Trophoblast cell (in vitro differentiated cells and primary cell): ENCODE results near the gene ATF7IP2.
A peak's percentile ranks its signal among the peaks of the same experiment; 100 is the strongest.

Experiments used
- DNase-seq, 2 donors: peaks; one replicate each; pipeline ENCODE4 v3.0.0-alpha.2; 2016
- H2AFZ ChIP-seq: 2 replicates; pipeline ENCODE4 v1.6.1; 2013; ENCODE audit warnings: low read length, moderate library complexity, mild to moderate bottlenecking; ENCODE audit not compliant: insufficient read depth, poor library complexity
- H2AK5ac ChIP-seq: 2 replicates; pipeline ENCODE4 v1.6.1; 2013; ENCODE audit warnings: mild to moderate bottlenecking, low read length
- H2BK120ac ChIP-seq: 2 replicates; pipeline ENCODE4 v1.6.1; 2013; ENCODE audit warnings: low read length, mild to moderate bottlenecking, moderate library complexity; ENCODE audit not compliant: insufficient read depth, poor library complexity
- H2BK12ac ChIP-seq: 2 replicates; pipeline ENCODE4 v1.6.1; 2013; ENCODE audit warnings: mild to moderate bottlenecking, low read length, moderate library complexity
- H2BK5ac ChIP-seq: 2 replicates; pipeline ENCODE4 v1.6.1; 2013; ENCODE audit warnings: low read length, low read depth, moderate library complexity, mild to moderate bottlenecking; ENCODE audit not compliant: poor library complexity
- H3K14ac ChIP-seq: 2 replicates; pipeline ENCODE4 v1.6.1; 2013; ENCODE audit warnings: mild to moderate bottlenecking, low read length
- H3K18ac ChIP-seq: 2 replicates; pipeline ENCODE4 v1.6.1; 2013; ENCODE audit warnings: mild to moderate bottlenecking, low read length
- H3K23ac ChIP-seq: 2 replicates; pipeline ENCODE4 v1.6.1; 2013; ENCODE audit warnings: low read length
- H3K27ac ChIP-seq: 2 replicates; pipeline ENCODE4 v1.5.1; 2013; ENCODE audit warnings: low read depth, mild to moderate bottlenecking, inconsistent platforms, low read length, moderate library complexity
- H3K27me3 ChIP-seq: 2 replicates; pipeline ENCODE4 v1.6.1; 2013; ENCODE audit warnings: inconsistent platforms, mild to moderate bottlenecking, low read length, moderate library complexity; ENCODE audit not compliant: insufficient read depth
- H3K36me3 ChIP-seq, 2 experiments: 1 replicate in 1 of 2; 2 replicates in 1 of 2; pipeline ENCODE4 v1.6.1; 2013; ENCODE audit warnings: low read length in 2 of 2, mild to moderate bottlenecking in 2 of 2, moderate library complexity in 1 of 2; ENCODE audit not compliant: insufficient read depth in 2 of 2, control insufficient read depth in 1 of 2
- H3K4ac ChIP-seq: 2 replicates; pipeline ENCODE4 v1.6.1; 2013; ENCODE audit warnings: low read depth, mild to moderate bottlenecking, low read length, moderate library complexity
- H3K4me1 ChIP-seq, 2 experiments: 1 replicate in 1 of 2; 2 replicates in 1 of 2; pipeline ENCODE4 v1.6.1; 2013; ENCODE audit warnings: low read length in 2 of 2, mild to moderate bottlenecking in 2 of 2, moderate library complexity in 1 of 2; ENCODE audit not compliant: insufficient read depth in 2 of 2, control insufficient read depth in 1 of 2
- H3K4me2 ChIP-seq: 2 replicates; pipeline ENCODE4 v1.6.1; 2013; ENCODE audit warnings: inconsistent platforms, mild to moderate bottlenecking, low read length, moderate library complexity
- H3K4me3 ChIP-seq: 2 replicates; pipeline ENCODE4 v1.5.1; 2013; ENCODE audit warnings: mild to moderate bottlenecking, low read depth, low read length, inconsistent platforms
- H3K79me1 ChIP-seq: one replicate; pipeline ENCODE4 v1.6.1; 2013; ENCODE audit warnings: low read length
- H3K79me2 ChIP-seq: 2 replicates; pipeline ENCODE4 v1.6.1; 2013; ENCODE audit warnings: low read length, mild to moderate bottlenecking; ENCODE audit not compliant: control insufficient read depth, insufficient read depth, poor library complexity
- H3K9ac ChIP-seq: 2 replicates; pipeline ENCODE4 v1.6.1; 2013; ENCODE audit warnings: mild to moderate bottlenecking, low read length
- H3K9me3 ChIP-seq: 2 replicates; pipeline ENCODE4 v1.6.1; 2013; ENCODE audit warnings: low read depth, mild to moderate bottlenecking, control low read depth, inconsistent platforms, low read length; ENCODE audit not compliant: insufficient read depth
- H4K12ac ChIP-seq: 2 replicates; pipeline ENCODE4 v1.6.1; 2013; ENCODE audit warnings: low read depth, mild to moderate bottlenecking, low read length, moderate library complexity
- H4K8ac ChIP-seq: 2 replicates; pipeline ENCODE4 v1.6.1; 2013; ENCODE audit warnings: low read depth, mild to moderate bottlenecking, low read length, moderate library complexity
- H4K91ac ChIP-seq: one replicate; pipeline ENCODE4 v1.6.1; 2013; ENCODE audit warnings: low read depth, mild to moderate bottlenecking, low read length, moderate library complexity
- WGBS: extraction: QIAGEN DNeasy Blood & Tissue Kit; methylation state at CpG from one replicate; pipeline ENCODE4 v1.1.7; 2013; ENCODE audit warnings: missing lambda C conversion rate; ENCODE audit not compliant: insufficient read length, insufficient coverage; ENCODE audit errors: extremely low coverage; 5-methylcytosine and 5-hydroxymethylcytosine counted together

Gene ATF7IP2

GRCh38 chr16:10494343-10495030 is 108.6 kb downstream of the ATF7IP2 start:
- no peak overlapping the region for H3K14ac ChIP-seq
- DNase-seq = peak in 1 of 2 donors; percentile 20
- no peak overlapping the region for H4K91ac ChIP-seq
- no peaks in the 10 kb centered on the region for H3K27me3 ChIP-seq
- no peak overlapping the region for H2AFZ ChIP-seq
- peaks cover 2% of the 10 kb centered on the region for H3K9me3 ChIP-seq
- H3K4ac ChIP-seq = no peak overlapping the region
- H4K8ac ChIP-seq = no peak overlapping the region
- H2BK5ac ChIP-seq = no peak overlapping the region
- no peaks in the 10 kb centered on the region for H3K36me3 ChIP-seq
- no peak overlapping the region for H3K4me3 ChIP-seq
- no peak overlapping the region for H3K27ac ChIP-seq
- no peaks in the 10 kb centered on the region for H3K79me2 ChIP-seq
- H2BK120ac ChIP-seq = no peak overlapping the region
- no peak overlapping the region for H3K23ac ChIP-seq
- H2AK5ac ChIP-seq = no peak overlapping the region
- no peak overlapping the region for H3K18ac ChIP-seq
- no peaks in the 10 kb centered on the region for H3K79me1 ChIP-seq
- H3K4me1 ChIP-seq = no peaks in the 10 kb centered on the region
- no peak overlapping the region for H3K4me2 ChIP-seq
- H4K12ac ChIP-seq = no peak overlapping the region
- no peak overlapping the region for H3K9ac ChIP-seq
- no CpG with 5 or more reads among the region's 5 CpGs for WGBS
- H2BK12ac ChIP-seq = no peak overlapping the region

- Histone ChIP-seq H3K79me1 (no peaks in the 10 kb centered on the region), H4K91ac (no peak overlapping the region), H3K36me3 (no peaks in the 10 kb centered on the region), H3K14ac (no peak overlapping the region), H2BK5ac (no peak overlapping the region), H3K4ac (no peak overlapping the region), H2AK5ac (no peak overlapping the region), H2BK120ac (no peak overlapping the region), H3K4me3 (no peak overlapping the region), H3K4me1 (no peaks in the 10 kb centered on the region), H3K18ac (no peak overlapping the region), H3K4me2 (no peak overlapping the region), H3K27me3 (no peaks in the 10 kb centered on the region), H4K12ac (no peak overlapping the region), H3K27ac (no peak overlapping the region), H2BK12ac (no peak overlapping the region), H4K8ac (no peak overlapping the region), H3K9me3 (peaks cover 2% of the 10 kb centered on the region), H3K79me2 (no peaks in the 10 kb centered on the region), H2AFZ (no peak overlapping the region), H3K23ac (no peak overlapping the region), H3K9ac (no peak overlapping the region)
- no CpG with 5 or more reads among the region's 6 CpGs for WGBS
- no peak for DNase-seq
Observed at GRCh38 chr16:10495031-10495345, 109.1 kb downstream of the ATF7IP2 start.

GRCh38 chr16:10497132-10498101 is 111.6 kb downstream of the ATF7IP2 start:
- Histone ChIP-seq H2AK5ac (no peak overlapping the region), H3K79me2 (no peaks in the 10 kb centered on the region), H3K14ac (no peak overlapping the region), H2BK120ac (no peak overlapping the region), H3K27ac (no peak overlapping the region), H3K4ac (no peak overlapping the region), H3K4me3 (peak overlapping the region; percentile 31), H3K9ac (no peak overlapping the region), H3K36me3 (no peaks in the 10 kb centered on the region), H3K4me1 (peaks cover 0 to 3% of the 10 kb centered on the region in 2 experiments), H3K79me1 (no peaks in the 10 kb centered on the region), H3K9me3 (peaks cover 4% of the 10 kb centered on the region), H3K27me3 (no peaks in the 10 kb centered on the region), H2BK12ac (no peak overlapping the region), H3K23ac (no peak overlapping the region), H4K91ac (no peak overlapping the region), H4K8ac (no peak overlapping the region), H3K18ac (no peak overlapping the region), H3K4me2 (no peak overlapping the region), H4K12ac (no peak overlapping the region), H2BK5ac (no peak overlapping the region), H2AFZ (no peak overlapping the region)
- no CpG with 5 or more reads among the region's 13 CpGs for WGBS
- no peak for DNase-seq

- Histone ChIP-seq H3K9ac (no peak overlapping the region), H3K4me1 (peaks cover 0 to 9% of the 10 kb centered on the region in 2 experiments), H2BK120ac (no peak overlapping the region), H3K79me2 (no peaks in the 10 kb centered on the region), H4K91ac (no peak overlapping the region), H3K14ac (no peak overlapping the region), H3K4me2 (no peak overlapping the region), H2BK5ac (no peak overlapping the region), H2AFZ (no peak overlapping the region), H3K9me3 (peaks cover 1% of the 10 kb centered on the region), H3K18ac (no peak overlapping the region), H4K8ac (no peak overlapping the region), H3K27me3 (no peaks in the 10 kb centered on the region), H3K4me3 (no peak overlapping the region), H3K27ac (no peak overlapping the region), H2BK12ac (no peak overlapping the region), H3K4ac (no peak overlapping the region), H3K23ac (no peak overlapping the region), H3K79me1 (no peaks in the 10 kb centered on the region), H4K12ac (no peak overlapping the region), H2AK5ac (no peak overlapping the region), H3K36me3 (no peaks in the 10 kb centered on the region)
- no CpG with 5 or more reads among the region's 3 CpGs for WGBS
- no peak for DNase-seq
Observed at GRCh38 chr16:10500582-10500981, 114.7 kb downstream of the ATF7IP2 start.
